Muscle layer of colon (tissue), 2 donors: ENCODE measurements around the gene ZMIZ1.
"Not testable (repeated sequence)": the region's sequence is repeated elsewhere in the genome, so short reads cannot be mapped to it uniquely, and the experiment has no call there.

ENCODE experiments used
- H3K27ac ChIP-seq: one replicate; pipeline ENCODE4 v1.7.0; 2013; ENCODE audit warnings: low read depth, mild to moderate bottlenecking, low read length, moderate library complexity
- H3K27me3 ChIP-seq, 2 donors: one replicate each; pipeline ENCODE4 v1.7.0; 2013; ENCODE audit warnings: low read length in 2 of 2, mild to moderate bottlenecking in 2 of 2; ENCODE audit not compliant: insufficient read depth in 2 of 2, control insufficient read depth in 1 of 2
- H3K36me3 ChIP-seq: one replicate; pipeline ENCODE4 v1.7.0; 2013; ENCODE audit warnings: mild to moderate bottlenecking, low read length; ENCODE audit not compliant: insufficient read depth
- H3K4me1 ChIP-seq: one replicate; pipeline ENCODE4 v1.7.0; 2013; ENCODE audit warnings: mild to moderate bottlenecking, low read length; ENCODE audit not compliant: insufficient read depth
- H3K4me3 ChIP-seq, 2 donors: one replicate each; pipeline ENCODE4 v1.7.0; 2013; ENCODE audit warnings: low read length in 2 of 2, low read depth in 1 of 2, mild to moderate bottlenecking in 1 of 2, moderate library complexity in 1 of 2
- H3K9ac ChIP-seq: one replicate; pipeline ENCODE4 v1.7.0; 2013; ENCODE audit warnings: low read length
- H3K9me3 ChIP-seq: one replicate; pipeline ENCODE4 v1.7.0; 2013; ENCODE audit warnings: mild to moderate bottlenecking, low read length
- donor health status: abdominal sarcoma.
- donor health status: Adenocarcinoma of cecum.

ZMIZ1 gene

DNA sequence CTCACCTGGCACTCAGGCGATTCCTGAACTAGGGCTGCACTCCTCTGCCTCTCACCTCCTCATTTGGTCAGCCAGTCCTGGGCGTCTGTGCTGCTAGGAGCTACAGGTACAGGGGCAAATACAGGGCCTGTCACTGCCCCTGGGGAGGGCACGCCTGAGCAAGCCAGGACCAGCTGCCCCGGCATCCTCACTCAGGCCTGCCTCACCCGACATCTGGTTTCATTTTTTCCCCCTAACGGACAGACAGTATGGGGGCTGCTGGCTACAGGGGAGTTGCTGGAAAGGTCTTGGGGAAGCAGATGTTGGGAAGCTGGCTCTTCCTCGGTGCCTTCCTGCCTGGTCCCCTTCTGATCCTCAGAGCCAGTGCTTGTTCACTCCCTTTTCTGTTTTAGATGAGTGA, 201.2 kb downstream of the ZMIZ1 start:
- no peak overlapping the region for H3K9ac ChIP-seq
- peaks cover 100% of the 10 kb centered on the region for H3K4me1 ChIP-seq
- no peaks in the 10 kb centered on the region for H3K9me3 ChIP-seq
- no peaks in the 10 kb centered on the region for H3K27me3 ChIP-seq
- H3K27ac ChIP-seq: peak overlapping the region; percentile 41
- peaks cover 6% of the 10 kb centered on the region for H3K36me3 ChIP-seq
- no peak overlapping the region for H3K4me3 ChIP-seq

DNA sequence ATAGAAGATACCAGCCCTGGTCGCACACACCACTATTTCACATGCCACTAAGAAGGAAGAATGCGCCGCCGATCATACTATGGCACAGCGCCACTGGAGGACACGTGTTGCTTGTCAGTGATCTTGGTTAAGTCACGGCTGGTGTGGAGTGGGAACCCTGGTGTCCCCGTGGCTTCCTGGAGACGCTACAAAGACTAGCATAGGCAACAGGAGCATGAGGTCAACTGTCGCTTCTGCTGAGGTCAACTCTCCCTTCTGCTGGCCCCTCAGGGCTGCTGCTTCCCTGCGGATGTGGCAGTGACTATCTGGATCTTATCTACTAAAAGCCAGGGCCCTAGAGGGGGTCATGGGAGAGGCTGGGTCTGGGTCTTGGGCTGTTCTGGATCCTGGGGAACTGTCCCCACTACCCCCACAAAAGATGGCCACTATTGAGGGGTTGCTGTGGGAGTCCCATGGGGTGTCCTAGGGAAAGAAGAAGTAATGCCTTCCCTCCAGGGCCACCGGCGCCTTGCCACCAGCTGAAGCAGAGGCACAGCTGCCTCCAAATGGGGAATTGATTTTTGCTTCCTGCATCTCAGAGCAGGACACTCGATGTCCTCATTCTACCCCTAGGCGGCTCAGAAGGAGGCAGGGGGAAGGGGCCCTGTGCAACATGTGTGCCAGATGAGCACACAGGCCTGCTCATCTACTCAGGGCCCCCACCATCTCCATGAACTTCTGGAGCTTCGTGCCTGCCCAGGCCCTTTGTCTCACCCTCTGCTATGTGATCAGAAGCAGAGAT, 201.9 kb downstream of the ZMIZ1 start:
- Histone ChIP-seq H3K9ac (no peak overlapping the region), H3K36me3 (peaks cover 6% of the 10 kb centered on the region), H3K27ac (peak overlapping the region; percentile 41), H3K4me3 (no peak overlapping the region), H3K9me3 (no peaks in the 10 kb centered on the region), H3K27me3 (no peaks in the 10 kb centered on the region), H3K4me1 (peaks cover 100% of the 10 kb centered on the region)

DNA sequence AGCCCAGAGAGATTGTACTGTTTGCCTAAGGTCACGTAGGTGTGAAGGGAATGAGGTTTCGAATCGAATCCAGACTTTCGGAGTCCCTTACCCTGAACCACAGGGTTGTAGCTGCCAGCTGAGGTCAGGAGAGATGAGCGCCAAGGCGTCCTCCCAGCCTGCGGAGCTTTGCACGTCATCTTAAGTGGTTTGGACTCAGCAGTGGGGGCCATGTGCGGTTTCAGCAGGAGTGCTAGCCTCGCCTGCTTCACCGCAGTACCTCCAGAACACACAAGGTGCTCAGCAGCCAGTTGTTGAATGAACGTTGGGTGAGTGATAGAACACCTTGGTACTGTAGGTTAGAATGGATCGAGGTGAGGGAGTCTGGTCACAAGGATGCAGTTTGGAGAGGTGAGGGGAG, 203.6 kb downstream of the ZMIZ1 start:
- H3K4me3 ChIP-seq: no peak overlapping the region
- no peaks in the 10 kb centered on the region for H3K27me3 ChIP-seq
- H3K27ac ChIP-seq: peak overlapping the region; percentile 62
- no peaks in the 10 kb centered on the region for H3K9me3 ChIP-seq
- H3K4me1 ChIP-seq: peaks cover 90% of the 10 kb centered on the region
- no peak overlapping the region for H3K9ac ChIP-seq
- peaks cover 13% of the 10 kb centered on the region for H3K36me3 ChIP-seq

DNA sequence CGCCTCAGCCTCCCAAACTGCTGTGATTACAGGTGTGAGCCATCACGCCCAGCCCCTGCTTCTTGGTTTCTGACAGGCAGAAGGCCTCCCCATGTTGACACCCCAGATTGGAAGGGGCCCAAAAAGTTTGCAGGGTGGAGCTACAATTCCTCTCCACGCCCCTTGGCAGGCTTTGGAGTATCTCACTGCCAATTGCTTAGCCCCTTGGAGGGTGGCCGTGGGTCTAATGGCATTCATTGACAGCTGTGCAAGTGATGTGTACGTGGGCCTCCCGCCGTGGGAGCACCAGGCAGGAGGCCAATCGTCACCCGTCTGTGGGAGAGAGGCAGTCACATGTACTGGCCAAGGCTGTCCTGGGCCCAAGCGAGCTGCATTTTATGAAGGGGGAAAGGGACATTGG, 204.8 kb downstream of the ZMIZ1 start:
- Histone ChIP-seq H3K4me1 (peaks cover 77% of the 10 kb centered on the region), H3K36me3 (peaks cover 20% of the 10 kb centered on the region), H3K9me3 (no peaks in the 10 kb centered on the region), H3K4me3 (peak overlapping the region in 1 of 2 donors; percentile 11), H3K27me3 (no peaks in the 10 kb centered on the region), H3K9ac (peak overlapping the region; percentile 45), H3K27ac (peak overlapping the region; percentile 85)

DNA sequence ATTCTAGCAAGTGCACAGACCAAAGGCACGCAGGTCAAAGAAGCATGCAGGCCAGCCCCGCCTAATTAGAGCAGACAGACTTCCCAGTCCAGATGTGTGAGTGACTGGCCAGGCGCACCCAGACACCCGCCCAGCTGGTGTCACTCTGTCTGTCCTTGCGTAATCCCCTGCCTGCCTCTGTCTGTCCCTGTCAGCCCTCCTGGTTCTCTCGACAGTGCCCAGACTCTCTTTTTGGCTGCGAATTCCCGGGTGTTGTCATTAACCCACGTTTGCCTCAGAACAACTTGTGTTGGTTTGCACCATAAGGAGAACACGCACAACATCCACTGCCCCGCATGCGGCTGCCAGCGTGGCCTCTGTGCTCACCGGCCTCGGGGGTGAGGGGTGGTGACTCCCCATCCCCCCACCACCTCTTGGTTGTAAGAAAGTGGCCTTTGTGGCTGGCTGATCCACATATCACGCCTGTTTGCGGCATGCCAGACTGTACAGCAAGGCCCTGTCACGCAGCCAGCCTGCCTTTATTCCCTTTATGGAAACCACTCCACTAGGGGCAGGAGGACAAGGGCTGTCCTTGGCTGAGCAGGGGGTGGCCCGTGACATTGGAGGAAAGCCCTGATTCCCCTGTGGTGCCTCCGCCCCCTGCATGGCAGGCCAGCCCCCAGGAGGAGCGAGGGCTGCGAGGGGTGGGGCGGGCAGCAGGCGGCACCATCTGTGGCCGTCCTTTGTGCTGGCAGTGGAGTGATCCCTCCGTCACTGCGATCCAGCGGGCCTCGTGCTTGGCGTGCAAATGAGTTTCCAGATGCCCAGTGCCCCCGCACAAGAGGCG, 205.7 kb downstream of the ZMIZ1 start:
- peak overlapping the region; percentile 45 for H3K9ac ChIP-seq
- H3K27me3 ChIP-seq: no peaks in the 10 kb centered on the region
- H3K9me3 ChIP-seq: no peaks in the 10 kb centered on the region
- H3K4me1 ChIP-seq: peaks cover 68% of the 10 kb centered on the region
- H3K4me3 ChIP-seq: peak overlapping the region in 1 of 2 donors; percentile 11
- H3K36me3 ChIP-seq: peaks cover 14% of the 10 kb centered on the region
- H3K27ac ChIP-seq: peak overlapping the region; percentile 85

DNA sequence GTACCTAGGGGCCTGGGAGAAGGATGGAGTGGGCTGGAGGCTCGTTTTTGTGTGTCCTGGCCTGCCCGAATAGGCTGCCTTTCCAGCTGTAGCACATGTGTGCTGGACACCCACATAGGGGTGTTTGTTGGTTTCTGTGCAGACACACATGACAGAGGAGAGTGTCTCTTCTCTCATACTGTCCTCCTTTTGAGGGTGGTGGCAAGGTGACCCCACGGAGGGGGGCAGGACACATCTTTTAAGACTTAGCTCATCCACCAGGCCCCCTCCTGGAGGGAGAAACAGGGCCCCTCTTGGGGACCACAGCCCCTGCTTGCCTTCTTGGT, 206.3 kb downstream of the ZMIZ1 start:
- Histone ChIP-seq H3K36me3 (peaks cover 14% of the 10 kb centered on the region), H3K4me1 (peaks cover 63% of the 10 kb centered on the region), H3K27ac (peak overlapping the region; percentile 85), H3K4me3 (no peak overlapping the region), H3K9me3 (no peaks in the 10 kb centered on the region), H3K9ac (peak overlapping the region; percentile 43), H3K27me3 (no peaks in the 10 kb centered on the region)

DNA sequence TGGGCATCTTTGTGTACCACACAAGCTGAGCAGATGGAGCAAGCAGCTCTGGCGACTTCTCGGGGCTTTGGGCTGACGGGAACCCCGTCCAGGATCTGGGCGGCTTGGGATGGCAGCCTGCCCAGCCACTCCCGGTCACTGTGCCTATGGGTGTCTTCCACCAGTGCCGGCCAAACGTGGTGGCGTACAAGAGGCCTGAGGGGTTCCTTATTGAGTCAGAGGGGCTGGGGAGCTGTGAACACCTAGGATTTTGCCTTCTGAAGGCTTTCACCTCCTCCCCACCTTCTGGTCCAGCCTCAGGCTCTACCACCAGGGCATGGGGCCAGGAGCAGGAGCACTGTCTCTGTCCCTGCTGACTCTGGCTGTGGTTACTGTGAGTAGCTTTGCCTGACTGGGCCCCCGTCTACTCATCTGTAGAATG, 206.7 kb downstream of the ZMIZ1 start:
- Histone ChIP-seq H3K9ac (peak overlapping the region; percentile 43), H3K27me3 (no peaks in the 10 kb centered on the region), H3K4me1 (peaks cover 59% of the 10 kb centered on the region), H3K36me3 (peaks cover 14% of the 10 kb centered on the region), H3K27ac (peak overlapping the region; percentile 85), H3K4me3 (no peak overlapping the region), H3K9me3 (no peaks in the 10 kb centered on the region)

DNA sequence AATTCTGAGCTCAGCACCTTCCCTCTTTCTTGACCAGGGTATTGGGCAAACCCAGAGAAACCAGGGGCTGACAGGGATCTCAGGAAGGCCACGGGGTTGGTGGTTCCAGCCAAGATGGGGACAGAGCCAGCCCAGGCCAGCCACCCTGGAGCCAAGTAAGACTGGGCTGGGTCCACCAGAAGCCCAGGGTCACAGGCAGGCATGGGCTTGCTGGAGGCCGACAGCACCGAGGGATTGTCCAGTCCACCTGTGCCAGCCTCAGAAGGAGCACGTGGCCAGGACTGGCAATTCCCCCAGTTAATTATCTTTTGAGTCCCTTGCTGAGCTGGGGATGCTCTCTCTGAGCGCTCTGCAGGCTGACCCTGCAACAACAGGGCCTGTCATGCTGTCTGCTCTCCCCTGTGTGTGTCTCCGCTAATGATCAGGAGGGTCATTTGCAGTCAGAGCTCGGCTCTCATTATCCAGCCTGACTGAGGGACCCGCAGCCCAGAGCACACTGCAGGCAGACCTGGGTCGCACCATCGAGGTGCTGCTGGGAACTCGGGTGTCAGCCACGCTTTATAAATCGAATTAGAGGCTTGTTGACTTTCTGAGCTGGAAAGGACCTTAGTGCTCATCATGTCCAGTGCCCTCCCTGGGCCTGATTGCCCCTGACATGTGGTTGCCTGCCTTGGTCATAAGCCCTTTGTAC, 209.0 kb downstream of the ZMIZ1 start:
- Histone ChIP-seq H3K27me3 (no peaks in the 10 kb centered on the region), H3K4me1 (peaks cover 36% of the 10 kb centered on the region), H3K36me3 (peaks cover 26% of the 10 kb centered on the region), H3K4me3 (no peak overlapping the region), H3K27ac (no peak overlapping the region), H3K9ac (no peak overlapping the region), H3K9me3 (no peaks in the 10 kb centered on the region)

DNA sequence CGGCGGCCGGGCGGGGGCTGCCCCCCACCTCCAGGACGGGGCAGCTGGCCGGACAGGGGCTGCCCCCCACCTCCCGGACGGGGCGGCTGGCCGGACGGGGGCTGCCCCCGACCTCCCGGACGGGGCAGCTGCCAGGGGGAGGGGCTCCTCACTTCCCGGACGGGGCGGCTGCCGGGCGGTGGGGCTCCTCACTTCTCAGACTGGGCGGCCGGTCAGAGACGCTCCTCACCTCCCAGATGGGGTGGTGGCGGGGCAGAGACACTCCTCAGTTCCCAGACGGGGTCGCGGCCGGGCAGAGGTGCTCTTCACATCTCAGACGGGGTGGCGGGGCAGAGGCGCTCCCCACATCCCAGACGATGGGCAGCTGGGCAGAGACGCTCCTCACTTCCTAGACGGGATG, 210.3 kb downstream of the ZMIZ1 start:
- not testable (repeated sequence) for H3K9me3 ChIP-seq, H3K4me3 ChIP-seq, H3K27me3 ChIP-seq, H3K27ac ChIP-seq, H3K9ac ChIP-seq
- H3K4me1 ChIP-seq: peaks cover 35% of the 10 kb centered on the region
- peaks cover 26% of the 10 kb centered on the region for H3K36me3 ChIP-seq

DNA sequence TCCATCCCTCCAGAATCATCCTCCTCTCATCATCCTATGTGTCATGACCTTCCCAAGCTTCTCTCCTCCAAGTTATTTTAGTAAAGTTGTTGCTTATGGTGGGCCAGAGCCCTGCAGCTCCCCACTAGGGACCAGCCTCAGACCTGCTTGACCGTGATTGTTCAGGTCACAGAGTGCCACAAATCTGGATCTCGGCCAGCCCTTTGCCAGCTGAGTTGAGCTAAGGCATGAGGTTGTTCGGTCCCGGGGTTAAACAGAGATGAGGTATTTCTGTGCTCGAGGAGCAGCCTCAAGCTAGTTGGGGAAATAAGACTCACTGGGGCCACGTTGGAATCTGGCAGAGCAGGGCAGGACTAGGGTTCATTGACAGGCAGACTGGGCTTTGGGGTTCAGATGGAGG, 212.2 kb downstream of the ZMIZ1 start:
- Histone ChIP-seq H3K9ac (no peak overlapping the region), H3K4me1 (peaks cover 33% of the 10 kb centered on the region), H3K4me3 (no peak overlapping the region), H3K27ac (no peak overlapping the region), H3K27me3 (no peaks in the 10 kb centered on the region), H3K9me3 (no peaks in the 10 kb centered on the region), H3K36me3 (peaks cover 37% of the 10 kb centered on the region)

DNA sequence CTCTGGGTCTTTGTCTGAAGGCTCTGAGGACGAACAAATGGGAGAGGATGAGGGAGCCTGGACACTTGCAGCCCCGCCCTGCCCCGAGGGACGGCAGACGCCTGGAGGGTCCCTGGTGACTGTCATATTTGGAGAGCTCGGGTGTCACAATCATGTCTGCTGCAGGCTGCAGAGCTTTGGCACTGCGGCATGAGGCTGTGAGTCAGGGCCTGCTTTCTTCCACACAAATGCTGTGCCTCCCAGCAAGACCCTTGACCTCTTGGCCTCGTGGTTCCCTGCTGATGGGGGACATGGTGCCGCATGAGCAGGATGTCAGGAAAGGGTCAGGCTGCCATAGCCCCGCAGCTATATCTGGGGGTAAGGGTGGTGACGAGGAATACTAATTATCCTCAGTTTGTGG, 213.6 kb downstream of the ZMIZ1 start:
- H3K36me3 ChIP-seq: peaks cover 36% of the 10 kb centered on the region
- peaks cover 43% of the 10 kb centered on the region for H3K4me1 ChIP-seq
- no peaks in the 10 kb centered on the region for H3K9me3 ChIP-seq
- no peaks in the 10 kb centered on the region for H3K27me3 ChIP-seq
- H3K27ac ChIP-seq: no peak overlapping the region
- no peak overlapping the region for H3K4me3 ChIP-seq
- H3K9ac ChIP-seq: no peak overlapping the region
